Epidermal melanocyte (primary cell): ENCODE measurements around the gene DNAAF8.

Source experiments
- DNase-seq: peaks from one replicate; pipeline ENCODE4 v3.0.0; 2011; ENCODE audit warnings: low spot score; ENCODE audit not compliant: insufficient read length

The DNAAF8 gene

DNA sequence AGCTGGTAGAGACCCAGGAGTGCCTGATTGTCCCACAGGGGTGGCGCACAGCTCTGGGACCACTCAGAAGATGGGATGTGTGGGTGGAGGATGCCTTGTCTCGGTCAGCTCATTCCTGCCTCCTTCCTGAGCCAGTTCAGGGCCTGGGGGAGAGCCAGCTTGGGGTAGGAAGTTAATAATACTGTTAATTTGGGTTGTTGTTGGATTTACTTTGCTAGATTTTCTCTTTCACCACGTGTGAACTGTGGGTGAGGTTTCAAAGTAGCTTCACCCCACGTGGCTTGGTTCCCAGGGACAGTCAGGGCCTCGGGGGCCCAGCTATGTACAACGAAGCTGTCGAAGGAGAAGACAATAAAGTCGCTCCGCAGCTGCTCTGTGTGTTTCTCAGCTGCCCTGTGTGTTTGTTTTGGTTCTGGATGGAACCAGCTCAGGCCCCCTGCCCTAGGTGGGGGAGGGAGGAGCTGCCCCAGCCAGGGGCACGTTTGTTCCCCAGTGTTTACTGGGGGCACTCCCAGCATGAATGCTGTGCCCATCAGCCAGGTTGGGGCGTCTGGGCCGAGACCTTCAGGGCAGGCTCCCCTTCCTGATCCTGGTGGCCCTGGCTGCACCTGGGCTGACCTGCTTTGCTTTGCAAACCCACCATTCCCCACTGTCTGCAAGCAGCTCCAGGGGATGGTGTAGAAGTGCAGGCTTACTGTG lies 38.7 kb upstream of the DNAAF8 start:
- DNase-seq, result peak; percentile 9

GRCh38 chr16:4696172-4696904 lies 38.0 kb upstream of the DNAAF8 start:
- peak; percentile 13 for DNase-seq

DNA sequence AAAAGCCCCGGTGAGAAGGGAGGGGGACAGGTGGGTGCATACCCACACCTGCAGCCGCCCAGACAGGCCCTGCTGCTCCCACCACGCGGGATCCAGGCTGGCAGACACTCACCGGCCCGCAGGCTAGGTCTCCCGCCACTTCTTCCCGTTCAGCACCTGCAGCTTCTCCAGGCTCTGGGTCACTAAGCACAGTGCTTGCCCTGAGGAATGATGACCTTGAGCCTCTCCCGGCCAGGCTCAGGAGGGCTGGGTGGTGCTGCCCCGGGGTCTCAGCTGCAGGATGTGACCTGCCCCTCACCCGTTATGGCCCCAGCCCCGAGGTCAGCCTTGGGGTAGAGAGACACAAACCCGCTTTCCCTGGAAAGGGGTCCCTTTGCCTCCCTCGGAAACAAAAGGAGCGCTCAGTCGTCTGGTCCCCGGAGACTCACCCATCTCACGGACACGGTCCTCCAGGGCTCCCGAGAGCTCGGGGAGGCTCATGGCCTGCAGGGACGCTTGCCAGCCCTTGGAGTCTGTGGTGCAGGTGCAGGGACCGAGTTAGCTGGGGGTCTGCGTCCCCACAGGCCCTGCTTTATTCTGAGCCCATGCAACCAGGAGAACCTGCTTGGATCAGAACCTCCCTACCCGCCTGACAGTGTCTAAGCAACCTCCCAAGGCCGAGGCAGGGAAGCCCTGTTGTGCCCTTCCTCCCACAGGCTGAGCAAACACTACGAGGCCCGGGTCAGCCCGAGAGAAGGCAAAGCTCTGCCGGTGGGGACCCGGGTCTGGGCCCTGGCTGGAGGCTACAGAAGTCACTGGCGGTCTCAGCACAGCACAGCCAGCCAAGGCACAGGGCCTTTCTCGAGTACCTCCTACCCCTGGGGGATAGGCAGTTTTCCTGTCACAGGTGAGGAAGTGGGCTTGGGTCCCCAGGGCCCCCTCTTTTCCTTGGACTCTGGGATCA lies 37.2 kb upstream of the DNAAF8 start:
- no peak for DNase-seq

GRCh38 chr16:4697848-4698291 lies 36.5 kb upstream of the DNAAF8 start:
- DNase-seq, result no peak

DNA sequence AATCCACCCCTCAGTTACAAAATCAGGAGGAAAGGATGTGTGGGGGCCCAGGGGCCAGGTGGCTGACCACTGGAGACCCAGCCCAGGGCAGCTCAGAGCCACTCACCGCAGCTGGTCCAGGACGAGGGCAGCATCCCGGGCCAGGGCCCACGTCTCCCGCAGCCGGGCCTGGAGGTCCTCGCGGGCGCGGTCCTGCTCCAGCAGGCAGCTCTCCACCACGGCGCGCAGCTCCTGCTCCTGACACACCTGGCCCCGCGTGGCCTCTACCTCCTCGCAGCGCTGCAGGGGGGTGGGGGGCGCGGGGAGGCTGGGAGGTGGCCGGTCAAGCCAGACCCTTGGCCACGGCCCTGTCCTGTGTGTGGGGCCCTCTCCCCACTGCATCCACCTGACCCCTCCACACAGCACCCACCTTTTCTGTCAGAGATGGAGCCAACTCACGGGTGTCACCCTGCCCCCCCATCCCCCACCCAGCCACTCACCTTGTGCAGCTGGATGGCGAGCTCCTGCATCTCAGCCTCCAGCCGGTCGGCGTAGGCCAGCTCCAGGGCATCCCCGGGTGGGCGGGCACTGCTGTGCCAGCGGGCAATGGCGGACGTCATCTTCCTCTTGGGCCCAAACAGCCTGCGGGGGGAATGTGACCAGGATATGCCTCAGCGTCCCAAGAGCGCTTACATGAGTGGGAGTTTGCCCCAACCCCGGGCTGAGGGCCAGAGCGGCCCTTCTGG lies 35.9 kb upstream of the DNAAF8 start:
- DNase-seq, result no peak

- no peak for DNase-seq
Observed at GRCh38 chr16:4699046-4699556, 35.2 kb upstream of the DNAAF8 start.

- no peak for DNase-seq
Observed at GRCh38 chr16:4700380-4700996, 33.8 kb upstream of the DNAAF8 start.

DNA sequence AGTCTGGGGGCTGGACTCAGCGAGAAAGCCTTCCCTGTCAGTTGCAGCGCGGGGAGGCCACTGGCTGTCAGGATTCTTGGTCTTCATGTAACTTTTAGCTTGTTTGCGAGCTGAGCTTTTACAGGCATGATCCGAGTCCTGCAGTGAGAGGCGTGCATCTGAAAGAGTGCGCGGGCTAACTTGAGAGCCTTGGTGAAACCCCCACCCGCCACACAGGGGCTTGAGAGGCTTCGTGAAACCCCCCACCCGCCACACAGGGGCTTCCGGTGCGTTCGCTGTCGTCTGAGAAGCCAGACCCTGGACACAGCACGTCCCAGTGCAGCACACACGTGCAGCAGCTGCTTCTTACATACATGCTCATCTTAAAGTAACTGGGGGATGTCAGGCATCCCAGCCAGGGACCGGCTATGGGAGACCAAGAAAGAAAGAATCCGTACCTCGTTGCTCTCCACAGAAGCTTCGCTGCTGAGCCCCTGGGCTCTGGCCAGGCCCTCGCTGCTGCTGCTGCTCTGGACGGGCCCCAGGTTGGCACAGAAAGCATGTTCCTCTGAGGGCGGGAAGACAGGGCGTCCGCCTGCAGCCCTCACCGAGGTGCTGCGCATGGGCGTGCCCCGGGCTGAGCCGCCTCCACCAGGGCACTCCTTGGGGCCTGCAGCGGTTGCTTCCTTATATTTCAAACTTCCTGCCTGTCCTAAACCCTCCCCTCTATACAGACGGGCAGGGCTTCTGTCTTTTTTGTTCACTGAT lies 33.2 kb upstream of the DNAAF8 start:
- no peak for DNase-seq

DNA sequence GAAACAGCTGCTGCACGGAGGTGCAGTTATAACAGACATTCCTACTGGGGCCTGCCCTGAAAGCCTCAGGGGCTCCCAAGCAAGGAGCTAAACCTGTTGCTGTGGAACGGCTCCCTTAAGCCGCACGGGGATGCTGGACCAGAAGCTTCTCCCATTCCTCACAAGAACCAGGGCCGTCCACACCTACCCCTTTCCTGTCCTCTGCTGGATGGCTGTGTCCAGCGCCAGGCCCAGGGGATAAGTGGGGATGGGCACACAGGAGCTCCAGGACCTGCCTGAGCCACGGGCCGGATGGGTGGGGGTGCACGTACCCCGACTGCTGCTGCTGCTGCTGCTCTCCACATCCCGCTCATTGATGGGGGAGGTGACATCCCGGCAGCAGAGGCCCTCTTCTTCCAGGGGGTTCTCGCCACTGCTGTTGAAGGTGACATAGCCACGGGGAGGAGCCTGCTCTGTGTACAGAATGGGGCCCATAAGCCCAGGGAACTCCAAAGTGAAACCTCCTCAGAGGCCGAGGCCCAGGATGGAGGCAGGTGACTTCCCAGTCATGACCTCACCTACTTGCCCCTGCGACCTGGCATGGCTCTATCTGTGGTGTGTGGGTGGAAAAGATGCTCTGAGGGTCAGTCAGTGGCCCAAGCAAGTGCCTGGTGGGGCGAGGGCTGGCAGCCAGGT lies 32.4 kb upstream of the DNAAF8 start:
- peak; percentile 12 for DNase-seq

- DNase-seq, result peak; percentile 9
Observed at GRCh38 chr16:4702466-4702808, 31.9 kb upstream of the DNAAF8 start.

- no peak for DNase-seq
Observed at GRCh38 chr16:4703906-4704305, 30.4 kb upstream of the DNAAF8 start.

DNA sequence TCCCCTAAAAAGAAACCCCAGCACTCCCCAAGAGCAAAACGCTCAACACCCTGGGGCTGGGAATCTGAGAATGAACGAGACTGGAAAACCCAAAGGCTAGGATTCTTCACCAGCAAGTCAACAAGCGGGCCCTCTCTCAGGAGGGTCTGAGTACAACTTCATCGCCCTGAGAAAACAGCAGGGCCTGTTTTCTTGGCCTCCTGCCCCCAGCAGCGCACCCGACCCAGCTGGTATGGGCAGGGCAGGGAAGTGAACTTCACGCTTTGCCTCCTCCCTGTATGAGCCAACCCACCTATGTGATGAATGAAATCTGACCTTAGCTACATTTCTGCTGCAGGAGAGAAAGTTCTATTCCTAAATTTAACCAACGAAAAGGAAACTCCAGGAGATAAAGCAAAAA lies 29.8 kb upstream of the DNAAF8 start:
- DNase-seq, result no peak

- DNase-seq, result no peak
Observed at GRCh38 chr16:4704913-4705312, 29.4 kb upstream of the DNAAF8 start.

DNA sequence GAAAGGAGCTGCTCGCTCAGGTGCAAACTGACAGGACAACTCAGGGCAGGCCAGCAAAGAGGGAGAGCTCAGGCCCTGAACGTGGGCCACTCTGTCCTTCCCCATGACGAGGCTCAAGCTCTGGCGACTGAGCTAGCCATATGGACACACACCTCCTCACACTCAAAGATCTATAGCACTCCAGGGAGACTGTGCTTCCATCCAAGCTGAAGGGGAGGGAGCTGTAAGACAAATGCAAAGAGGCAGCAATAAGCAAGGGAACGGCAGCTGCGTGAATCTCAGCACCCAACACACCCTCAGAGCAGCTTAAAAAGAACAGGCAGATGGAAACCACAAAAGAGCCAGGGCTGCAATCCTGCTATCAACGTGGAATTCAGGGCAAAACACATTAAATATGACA lies 27.5 kb upstream of the DNAAF8 start:
- no peak for DNase-seq

GRCh38 chr16:4709481-4709880 lies 24.9 kb upstream of the DNAAF8 start:
- DNase-seq, result no peak

- DNase-seq, result no peak
Observed at GRCh38 chr16:4713663-4714501, 20.5 kb upstream of the DNAAF8 start.

DNA sequence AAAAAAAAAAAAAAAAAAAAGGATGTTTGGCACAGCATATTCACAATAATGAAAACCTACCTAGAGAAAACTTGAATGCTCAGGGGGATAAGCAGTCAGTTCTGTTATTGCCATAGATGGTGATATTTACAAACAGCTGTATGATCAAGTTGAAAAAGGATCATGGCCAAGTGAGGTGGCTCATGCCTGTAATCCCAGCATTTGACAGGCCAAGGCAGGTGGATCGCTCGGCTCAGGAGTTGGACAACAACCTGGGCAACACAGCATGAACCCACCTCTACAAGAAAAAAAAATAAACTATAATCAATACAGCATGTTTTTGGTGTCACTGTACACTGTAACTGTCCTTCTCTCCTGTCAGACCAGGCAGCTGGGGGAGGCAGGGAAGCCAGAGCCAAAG lies 19.3 kb upstream of the DNAAF8 start:
- no peak for DNase-seq

GRCh38 chr16:4718466-4718865 lies 15.9 kb upstream of the DNAAF8 start:
- DNase-seq, result no peak
